K562 (cell line): ENCODE data around the gene ETV4. TPM values are rescaled to one million over a fixed set of nuclear protein-coding genes. Genes with fewer than 3 reads are reported as not detected.
A peak's percentile ranks its signal among the peaks of the same experiment; 100 is the strongest.

ENCODE experiments used
- DACH1 ChIP-seq: fragments of 450-650 bp; IDR thresholded peaks from 2 replicates; pipeline ENCODE4 v1.6.1; 2018; ENCODE audit not compliant: partially characterized antibody
- E2F8 ChIP-seq: fragments of 450-650 bp; IDR thresholded peaks from 2 replicates; pipeline ENCODE4 v1.7.1; 2018; ENCODE audit warnings: mild to moderate bottlenecking, low read depth; ENCODE audit not compliant: partially characterized antibody
- KAT7 ChIP-seq: sonication (generic); formaldehyde crosslinking; IDR thresholded peaks from 2 replicates; pipeline ENCODE4 v1.8.0; 2022; ENCODE audit warnings: missing genetic modification reagents, mild to moderate bottlenecking, borderline replicate concordance
- MLLT1 ChIP-seq, 2 experiments: fragments of 450-650 bp; IDR thresholded peaks; 2 replicates each; pipeline ENCODE4 v1.6.1; 2016
- NCOA1 ChIP-seq: fragments of 450-650 bp; IDR thresholded peaks from 2 replicates; pipeline ENCODE4 v1.6.1; 2016; ENCODE audit warnings: low read depth
- PRDM10 ChIP-seq: fragments of 450-650 bp; IDR thresholded peaks from 2 replicates; pipeline ENCODE4 v1.6.1; 2018; ENCODE audit not compliant: partially characterized antibody
- RREB1 ChIP-seq: fragments of 250-450 bp; sonication (Bioruptor Pico); IDR thresholded peaks from 2 replicates; pipeline ENCODE4 v1.4.0; 2020
- SREBF2 ChIP-seq: sonication (generic); formaldehyde crosslinking; IDR thresholded peaks from 2 replicates; pipeline ENCODE4 v1.4.0; 2020; ENCODE audit warnings: mild to moderate bottlenecking, missing genetic modification reagents
- TBP ChIP-seq: optimal IDR thresholded peaks from 2 replicates; pipeline ENCODE3; 2011; ENCODE audit warnings: low read depth, low read length, improper control_type of control experiment
- ZBTB8A ChIP-seq: fragments of 450-650 bp; IDR thresholded peaks from 2 replicates; pipeline ENCODE4 v1.6.1; 2018; ENCODE audit warnings: mild to moderate bottlenecking, moderate library complexity; ENCODE audit not compliant: partially characterized antibody
- ZNF699 ChIP-seq: fragments of 250-450 bp; sonication (Bioruptor Pico); IDR thresholded peaks from 2 replicates; pipeline ENCODE4 v1.8.0; 2021; ENCODE audit warnings: mild to moderate bottlenecking, moderate library complexity; ENCODE audit not compliant: insufficient replicate concordance
- polyA plus RNA-seq, 8 experiments: library from polyadenylated mRNA; depleted of rRNA in 4 of 8; stranded (reverse) in 5 of 8; unstranded in 3 of 8; fragments of >200 nt; fragmentation: Nextera tagmentation in 2 of 8; fragmentation: Illumina TruSeq in 1 of 8; extraction: Ambion mirVana in 2 of 8; extraction: Trizol in 1 of 8; gene quantifications; 2 replicates each; pipeline versions ENCODE4 v1.2.1 to v1.2.3, GENCODE V29; 2011 to 2014; ENCODE audit warnings: inconsistent platforms in 1 of 8, missing spikeins in 1 of 8
- total RNA-seq, 7 experiments: library from RNA; depleted of rRNA in 6 of 7; stranded (reverse); fragments of >200 nt in 6 of 7; fragmentation: Illumina TruSeq in 2 of 7; extraction: Trizol in 2 of 7; gene quantifications; 2 replicates each; pipeline versions ENCODE4 v1.2.1 to v1.2.3, GENCODE V29; 2011 to 2021; ENCODE audit warnings: low replicate concordance in 1 of 7
- TF ChIP-seq, protein P1 (sequence below): fragments of 450-650 bp; IDR thresholded peaks from 2 replicates; pipeline ENCODE4 v1.6.1; 2016
- TF ChIP-seq, protein P2 (sequence below): fragments of 250-450 bp; sonication (Bioruptor Pico); IDR thresholded peaks from 2 replicates; pipeline ENCODE4 v1.9.0; 2021; ENCODE audit warnings: mild to moderate bottlenecking

Gene ETV4
- total and polyA plus RNA-seq, 9 of the 15 experiments (the other 6 are each of a cell fraction or from before 2014, with no cell fraction given), result 5.5 to 66.3 (median 28.2) TPM

DNA sequence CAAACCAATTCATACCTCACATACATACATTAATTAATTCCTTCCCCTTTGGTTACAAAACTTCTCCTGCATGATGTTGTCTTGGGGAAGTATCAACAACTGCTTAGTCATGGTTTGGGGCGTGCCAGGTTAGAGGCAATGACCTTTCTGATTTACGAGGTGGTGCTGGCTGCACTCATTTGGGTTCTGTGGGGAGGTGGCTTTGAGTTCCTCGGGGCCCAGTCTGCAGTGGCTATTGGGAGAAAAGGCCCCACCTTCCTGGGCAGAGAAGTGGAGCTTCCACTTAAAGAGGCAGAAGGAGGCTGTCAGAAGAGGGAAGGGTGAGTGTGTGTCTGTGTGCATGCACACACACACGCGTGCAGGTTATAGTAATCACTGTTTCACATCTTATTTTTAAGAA is 10.2 kb upstream of the ETV4 start (continued):
- TF ChIP-seq, protein P1, sequence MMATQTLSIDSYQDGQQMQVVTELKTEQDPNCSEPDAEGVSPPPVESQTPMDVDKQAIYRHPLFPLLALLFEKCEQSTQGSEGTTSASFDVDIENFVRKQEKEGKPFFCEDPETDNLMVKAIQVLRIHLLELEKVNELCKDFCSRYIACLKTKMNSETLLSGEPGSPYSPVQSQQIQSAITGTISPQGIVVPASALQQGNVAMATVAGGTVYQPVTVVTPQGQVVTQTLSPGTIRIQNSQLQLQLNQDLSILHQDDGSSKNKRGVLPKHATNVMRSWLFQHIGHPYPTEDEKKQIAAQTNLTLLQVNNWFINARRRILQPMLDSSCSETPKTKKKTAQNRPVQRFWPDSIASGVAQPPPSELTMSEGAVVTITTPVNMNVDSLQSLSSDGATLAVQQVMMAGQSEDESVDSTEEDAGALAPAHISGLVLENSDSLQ, result peak; percentile 98
- TF ChIP-seq TBP, result no peak
- TF ChIP-seq E2F8, result no peak
- no peak for TF ChIP-seq ZBTB8A
- no peak for TF ChIP-seq SREBF2
- TF ChIP-seq KAT7 (CRISPR knock-in tag), result no peak
- no peak for TF ChIP-seq NCOA1
- TF ChIP-seq DACH1, result no peak
- TF ChIP-seq RREB1 (CRISPR knock-in tag), result no peak
- TF ChIP-seq ZNF699 (CRISPR knock-in tag), result no peak
- TF ChIP-seq, protein P2, sequence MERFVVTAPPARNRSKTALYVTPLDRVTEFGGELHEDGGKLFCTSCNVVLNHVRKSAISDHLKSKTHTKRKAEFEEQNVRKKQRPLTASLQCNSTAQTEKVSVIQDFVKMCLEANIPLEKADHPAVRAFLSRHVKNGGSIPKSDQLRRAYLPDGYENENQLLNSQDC (CRISPR knock-in tag), result no peak
- TF ChIP-seq PRDM10, result peak; percentile 94
- no peak for TF ChIP-seq MLLT1 (IDR thresholded peaks at IDR 0.05)
